Measurements from ENCODE around the gene GRM4. TPM values are rescaled to one million over a fixed set of nuclear protein-coding genes. Genes with fewer than 3 reads are reported as not detected.
"Not testable (repeated sequence)": the region's sequence is repeated elsewhere in the genome, so short reads cannot be mapped to it uniquely, and the experiment has no call there.

GRM4 gene
- total RNA-seq, 4 donors from 2014 or later: not detected

DNA sequence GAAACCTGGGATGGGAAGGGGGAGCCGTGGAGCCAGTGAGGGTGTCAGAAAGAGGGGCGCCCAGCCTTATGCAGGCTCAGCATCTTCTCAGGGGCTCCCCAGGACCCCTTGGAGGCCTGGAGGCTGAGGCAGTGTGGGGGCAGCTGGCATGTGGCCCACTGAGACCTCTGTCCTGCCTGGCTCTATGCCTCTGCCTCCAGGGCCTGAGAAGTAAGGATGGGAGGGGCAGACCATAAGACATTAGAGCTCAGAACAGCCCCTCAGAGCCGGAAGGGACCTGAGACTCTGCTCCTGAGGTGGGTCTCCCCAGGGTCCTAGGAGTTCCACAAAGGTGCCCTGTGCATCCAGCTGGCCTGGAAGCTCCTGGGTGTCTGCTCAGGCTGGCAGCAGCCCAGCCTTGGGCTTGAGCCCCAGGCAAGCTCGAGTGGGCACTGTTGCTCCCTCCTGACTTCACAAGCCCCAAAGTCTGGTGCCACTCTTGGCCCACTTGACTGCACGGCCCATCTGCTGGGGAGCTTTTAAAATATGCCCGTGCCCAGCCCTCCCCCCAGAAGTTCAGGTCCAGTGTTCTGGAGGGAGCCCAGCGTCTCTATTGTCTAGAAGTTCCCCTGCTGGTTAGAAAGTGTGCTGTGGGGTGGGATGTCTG lies 126.8 kb downstream of the GRM4 start:
- Histone ChIP-seq H3K9me3 (no peaks in the 10 kb centered on the region), H3K27me3 (peaks cover 0 to 54% (median 0%) of the 10 kb centered on the region in 4 donors), H3K4me1 (no peaks in the 10 kb centered on the region), H3K4me3 (no peak overlapping the region), H3K27ac (no peak overlapping the region), H3K36me3 (no peaks in the 10 kb centered on the region)
- intact Hi-C loops (cut with DNase I): no loop called here
- DNase-seq: no peak
- 70 to 100% methylated on average over 2 to 4 of the region's 7 CpGs for WGBS, 2 donors
- TF ChIP-seq, protein P1, sequence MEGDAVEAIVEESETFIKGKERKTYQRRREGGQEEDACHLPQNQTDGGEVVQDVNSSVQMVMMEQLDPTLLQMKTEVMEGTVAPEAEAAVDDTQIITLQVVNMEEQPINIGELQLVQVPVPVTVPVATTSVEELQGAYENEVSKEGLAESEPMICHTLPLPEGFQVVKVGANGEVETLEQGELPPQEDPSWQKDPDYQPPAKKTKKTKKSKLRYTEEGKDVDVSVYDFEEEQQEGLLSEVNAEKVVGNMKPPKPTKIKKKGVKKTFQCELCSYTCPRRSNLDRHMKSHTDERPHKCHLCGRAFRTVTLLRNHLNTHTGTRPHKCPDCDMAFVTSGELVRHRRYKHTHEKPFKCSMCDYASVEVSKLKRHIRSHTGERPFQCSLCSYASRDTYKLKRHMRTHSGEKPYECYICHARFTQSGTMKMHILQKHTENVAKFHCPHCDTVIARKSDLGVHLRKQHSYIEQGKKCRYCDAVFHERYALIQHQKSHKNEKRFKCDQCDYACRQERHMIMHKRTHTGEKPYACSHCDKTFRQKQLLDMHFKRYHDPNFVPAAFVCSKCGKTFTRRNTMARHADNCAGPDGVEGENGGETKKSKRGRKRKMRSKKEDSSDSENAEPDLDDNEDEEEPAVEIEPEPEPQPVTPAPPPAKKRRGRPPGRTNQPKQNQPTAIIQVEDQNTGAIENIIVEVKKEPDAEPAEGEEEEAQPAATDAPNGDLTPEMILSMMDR (IDR thresholded peaks at IDR 0.05): no peak
- no peak for TF ChIP-seq POLR2A (IDR thresholded peaks at IDR 0.05)

DNA sequence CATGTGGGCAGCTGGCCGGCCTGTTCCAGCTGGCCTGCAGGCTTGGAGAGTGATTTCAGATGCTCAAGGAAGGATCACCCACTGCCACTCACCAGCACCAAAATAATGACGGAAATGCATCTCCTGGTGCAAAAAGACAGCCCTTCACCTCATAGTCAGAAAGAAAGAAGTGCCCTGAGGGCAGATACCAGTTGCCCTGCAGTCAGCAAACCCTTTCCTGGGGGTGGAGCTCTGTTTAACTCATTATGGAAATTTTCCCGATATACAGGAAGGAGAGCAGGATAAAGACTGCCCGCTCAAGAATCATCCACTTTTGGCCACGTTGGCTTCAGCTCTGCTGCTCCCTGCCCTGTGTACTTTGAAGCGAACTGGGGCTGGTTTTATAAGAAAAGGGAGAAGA lies 127.9 kb downstream of the GRM4 start:
- Histone ChIP-seq H3K4me3 (no peak overlapping the region), H3K36me3 (no peaks in the 10 kb centered on the region), H3K27ac (no peak overlapping the region), H3K9me3 (no peaks in the 10 kb centered on the region), H3K27me3 (peaks cover 0 to 44% (median 0%) of the 10 kb centered on the region in 4 donors), H3K4me1 (no peaks in the 10 kb centered on the region)
- intact Hi-C loops (cut with DNase I): no loop called here
- TF ChIP-seq, protein P1 (IDR thresholded peaks at IDR 0.05): no peak
- TF ChIP-seq POLR2A (IDR thresholded peaks at IDR 0.05): no peak
- no peak for DNase-seq
- 40 to 82% methylated on average over 1 to 6 of the region's 6 CpGs for WGBS, 2 donors

DNA sequence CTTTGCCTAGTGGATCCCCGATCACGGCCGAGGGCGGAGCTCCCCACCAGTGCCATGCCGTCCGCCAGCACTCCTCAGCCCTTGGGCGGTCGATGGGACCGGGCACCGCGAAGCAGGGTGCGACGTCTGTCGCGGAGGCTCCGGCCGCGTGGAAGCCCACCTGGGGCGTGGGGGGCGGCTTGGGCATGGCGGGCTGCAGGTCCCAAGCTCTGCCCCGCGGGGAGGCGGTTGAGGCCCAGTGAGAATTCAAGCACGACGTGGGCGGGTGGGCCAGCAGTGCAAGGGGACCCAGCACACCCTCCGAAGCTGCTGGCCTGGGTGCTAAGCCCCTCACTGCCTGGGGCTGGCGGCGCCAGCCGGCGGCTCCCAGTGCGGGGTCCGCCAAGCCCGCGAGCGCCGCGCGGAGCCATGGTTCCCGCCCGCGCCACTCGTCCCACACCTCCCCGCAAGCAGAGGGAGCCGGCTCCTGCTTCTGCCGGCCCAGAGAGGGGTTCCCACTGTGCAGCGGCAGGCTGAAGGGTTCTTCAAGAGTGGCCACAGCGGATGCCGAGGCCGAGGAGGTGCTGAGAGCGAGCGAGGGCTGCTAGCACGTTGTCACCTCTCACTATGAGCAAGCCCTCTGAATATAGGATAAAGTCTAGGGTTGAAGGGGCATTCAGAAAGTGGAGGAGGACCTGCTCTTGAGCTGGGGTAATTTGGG lies 128.6 kb downstream of the GRM4 start:
- Histone ChIP-seq H3K4me3 (no peak overlapping the region), H3K9me3 (no peaks in the 10 kb centered on the region), H3K36me3 (no peaks in the 10 kb centered on the region), H3K27ac (no peak overlapping the region), H3K4me1 (no peaks in the 10 kb centered on the region), H3K27me3 (peaks cover 0 to 36% (median 0%) of the 10 kb centered on the region in 4 donors)
- TF ChIP-seq POLR2A (IDR thresholded peaks at IDR 0.05): no peak
- TF ChIP-seq, protein P1 (IDR thresholded peaks at IDR 0.05): no peak
- WGBS, 2 donors: 94 to 100% methylated on average over 3 to 13 of the region's 54 CpGs
- intact Hi-C loops (cut with DNase I): no loop called here
- DNase-seq: no peak

DNA sequence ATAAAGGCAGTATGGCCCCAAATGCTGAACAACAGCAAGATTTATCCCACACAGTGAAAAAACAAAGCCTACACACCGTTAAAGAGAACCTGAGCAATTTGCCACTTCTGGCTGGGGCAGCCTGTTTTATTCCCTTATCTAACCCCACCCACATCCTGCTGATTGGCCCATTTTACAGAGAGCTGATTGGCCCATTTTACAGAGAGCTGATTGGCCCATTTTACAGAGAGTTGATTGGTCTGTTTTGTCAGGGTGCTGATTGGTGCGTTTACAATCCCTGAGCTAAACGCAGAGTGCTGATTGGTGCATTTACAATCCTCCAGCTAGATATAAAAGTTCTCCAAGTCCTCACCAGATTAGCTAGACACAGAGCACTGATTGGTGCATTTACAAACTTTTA lies 129.3 kb downstream of the GRM4 start:
- 78 to 92% methylated on average over 2 to 3 of the region's 3 CpGs for whole genome bisulfite sequencing, 2 donors

DNA sequence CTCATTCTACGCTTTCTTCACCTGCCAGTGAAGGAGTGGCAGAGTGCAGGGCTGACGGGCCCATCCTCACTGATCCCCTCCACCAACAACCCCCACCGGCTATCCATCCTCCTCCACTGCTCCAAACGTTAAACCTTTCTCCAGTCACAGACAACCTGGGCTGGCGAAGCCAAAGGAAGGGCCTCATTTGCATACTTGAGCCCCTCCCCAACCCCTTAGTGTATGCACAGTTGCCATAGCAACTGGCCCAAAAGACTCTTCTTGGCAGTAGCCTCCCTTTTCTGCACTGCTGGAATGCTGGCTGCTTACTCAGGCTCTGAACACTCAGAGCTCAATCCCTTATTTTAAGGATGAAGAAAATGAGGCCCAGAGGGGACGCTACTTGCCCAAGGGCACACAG lies 130.3 kb downstream of the GRM4 start:
- DNase-seq: no peak
- Histone ChIP-seq H3K9me3 (no peaks in the 10 kb centered on the region), H3K27ac (no peak overlapping the region), H3K4me3 (no peak overlapping the region), H3K36me3 (no peaks in the 10 kb centered on the region), H3K4me1 (no peaks in the 10 kb centered on the region), H3K27me3 (peaks cover 0 to 26% (median 0%) of the 10 kb centered on the region in 4 donors)
- intact Hi-C loops (cut with DNase I): no loop called here
- TF ChIP-seq, protein P1 (IDR thresholded peaks at IDR 0.05): no peak
- no peak for TF ChIP-seq POLR2A (IDR thresholded peaks at IDR 0.05)
- WGBS, 2 donors: 59 to 76% methylated on average over 6 of the region's 6 CpGs

More for the DNA sequence above, 129.3 kb downstream of the GRM4 start:
- intact Hi-C loops (cut with DNase I); H3K9me3 ChIP-seq; H3K36me3 ChIP-seq; H3K4me3 ChIP-seq; H3K4me1 ChIP-seq; H3K27ac ChIP-seq; DNase-seq: not testable (repeated sequence)
- H3K27me3 ChIP-seq: peaks cover 0 to 29% (median 0%) of the 10 kb centered on the region in 4 donors
